ENCODE results near the gene PTPRJ.

DNA sequence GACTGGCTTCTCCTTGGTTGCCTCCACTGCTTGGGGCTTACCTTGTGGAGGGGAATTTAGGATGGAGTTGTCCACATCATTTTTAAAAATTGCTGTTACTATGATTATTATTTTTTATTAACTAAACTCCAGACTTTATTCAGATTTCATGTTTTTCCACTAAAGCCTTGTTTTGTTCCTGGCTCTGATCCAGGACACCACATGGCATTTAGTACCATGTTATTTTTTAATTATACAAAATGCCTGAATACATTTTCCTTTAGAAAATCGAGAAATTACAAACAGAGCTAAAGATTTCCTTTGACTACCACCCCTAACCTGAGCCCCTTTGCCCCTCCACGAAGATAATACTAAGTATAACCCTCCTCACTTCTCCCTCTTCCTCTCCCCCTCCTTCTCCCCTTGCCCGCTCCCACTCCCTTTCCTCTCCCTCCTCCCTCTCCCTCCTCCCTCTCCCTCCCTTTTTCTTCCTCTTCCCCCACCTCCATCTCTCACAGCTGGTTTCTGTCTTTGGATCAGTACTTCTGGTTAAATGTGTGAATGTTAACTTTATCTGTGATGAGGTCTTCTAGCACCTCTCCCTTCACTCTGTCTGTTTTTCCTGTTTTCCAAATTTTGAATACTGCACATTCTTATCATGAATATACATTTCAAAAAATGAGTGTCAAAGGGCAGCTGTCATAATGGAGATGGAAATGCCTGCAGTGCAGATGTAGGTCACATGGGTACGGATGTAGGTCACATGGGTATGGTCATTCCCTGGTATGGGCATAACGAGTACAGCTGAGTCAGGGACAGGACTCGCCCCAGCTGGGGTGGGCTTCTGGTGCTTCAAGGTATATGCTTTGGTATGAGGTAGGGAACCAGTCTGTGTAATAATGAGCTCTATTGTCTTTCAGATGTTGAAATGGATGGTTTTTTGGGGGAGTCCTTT, 181.9 kb downstream of the PTPRJ start:
- TF ChIP-seq, protein P1, sequence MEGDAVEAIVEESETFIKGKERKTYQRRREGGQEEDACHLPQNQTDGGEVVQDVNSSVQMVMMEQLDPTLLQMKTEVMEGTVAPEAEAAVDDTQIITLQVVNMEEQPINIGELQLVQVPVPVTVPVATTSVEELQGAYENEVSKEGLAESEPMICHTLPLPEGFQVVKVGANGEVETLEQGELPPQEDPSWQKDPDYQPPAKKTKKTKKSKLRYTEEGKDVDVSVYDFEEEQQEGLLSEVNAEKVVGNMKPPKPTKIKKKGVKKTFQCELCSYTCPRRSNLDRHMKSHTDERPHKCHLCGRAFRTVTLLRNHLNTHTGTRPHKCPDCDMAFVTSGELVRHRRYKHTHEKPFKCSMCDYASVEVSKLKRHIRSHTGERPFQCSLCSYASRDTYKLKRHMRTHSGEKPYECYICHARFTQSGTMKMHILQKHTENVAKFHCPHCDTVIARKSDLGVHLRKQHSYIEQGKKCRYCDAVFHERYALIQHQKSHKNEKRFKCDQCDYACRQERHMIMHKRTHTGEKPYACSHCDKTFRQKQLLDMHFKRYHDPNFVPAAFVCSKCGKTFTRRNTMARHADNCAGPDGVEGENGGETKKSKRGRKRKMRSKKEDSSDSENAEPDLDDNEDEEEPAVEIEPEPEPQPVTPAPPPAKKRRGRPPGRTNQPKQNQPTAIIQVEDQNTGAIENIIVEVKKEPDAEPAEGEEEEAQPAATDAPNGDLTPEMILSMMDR (IDR thresholded peaks at IDR 0.05; ENCODE audit: extremely low read depth in 1 of 2, insufficient read depth in 1 of 2, low read depth in 1 of 2, low read length in 2 of 2) = no peak
- TF ChIP-seq GATA2 (IDR thresholded peaks at IDR 0.05; ENCODE audit: insufficient read depth, insufficient read length, low read depth, low read length) = no peak
- no peak for TF ChIP-seq POLR2A (IDR thresholded peaks at IDR 0.05; ENCODE audit: low read depth, low read length)
- no peak for TF ChIP-seq JUN (IDR thresholded peaks at IDR 0.05; ENCODE audit: borderline replicate concordance, insufficient read depth, insufficient read length, low read depth)

All from endothelial cell of umbilical vein (primary cell).